ENCODE data around the gene DOCK8. TPM values are rescaled to one million over a fixed set of nuclear protein-coding genes. Genes with fewer than 3 reads are reported as not detected.

Gene DOCK8
- total RNA-seq, 2 experiments from 2014 or later = 59.0 to 145 TPM

DNA sequence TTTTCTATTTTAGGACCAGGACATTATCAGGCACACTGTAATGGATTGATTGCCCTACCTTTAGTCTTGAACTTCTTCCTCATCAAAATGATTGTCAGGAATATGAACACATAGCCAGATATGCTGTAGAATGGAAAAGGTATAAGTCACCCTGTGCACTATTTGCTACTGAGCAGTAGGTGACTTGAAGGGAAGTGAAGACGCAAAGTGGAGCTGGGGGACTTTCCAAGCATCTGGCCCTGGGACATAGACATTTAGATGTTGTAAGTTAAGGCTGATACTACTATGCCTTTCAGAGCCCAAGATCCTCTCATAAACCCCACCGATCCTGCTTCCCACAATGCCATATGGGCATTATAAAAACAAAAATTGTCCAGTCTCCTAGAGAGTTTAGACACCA, 174.5 kb downstream of the DOCK8 start:
- Histone ChIP-seq H3K36me3 (ENCODE audit: insufficient read depth, low read length) (peaks cover 79% of the 10 kb centered on the region), H3K79me2 (ENCODE audit: insufficient read depth, low read depth, low read length) (no peaks in the 10 kb centered on the region), H3K4me1 (ENCODE audit: insufficient read depth, low read length, poor library complexity, severe bottlenecking) (no peaks in the 10 kb centered on the region), H3K9me2 (ENCODE audit: insufficient read depth, low read length) (no peaks in the 10 kb centered on the region), H4K20me1 (ENCODE audit: insufficient read depth, low read length) (no peaks in the 10 kb centered on the region), H2AFZ (ENCODE audit: low read length) (no peak overlapping the region), H3K9me3 (ENCODE audit: low read length) (no peaks in the 10 kb centered on the region), H3K4me2 (ENCODE audit: low read length) (no peak overlapping the region), H3K27ac (ENCODE audit: low read depth, low read length, poor library complexity, severe bottlenecking) (no peak overlapping the region), H3K4me3 (ENCODE audit: low read depth, low read length, poor library complexity, severe bottlenecking) (no peak overlapping the region)
- ChIA-PET CTCF (ENCODE audit: unreplicated experiment) (no interaction called here), POLR2A (no interaction called here)
- intact Hi-C loops (cut with micrococcal nuclease; ENCODE audit: unreplicated experiment) = loop anchor here (10.0 kb wide), 1 partner anchor 616 kb away; no protein-coding TSS in a partner anchor
- TF ChIP-seq EZH2phosphoT487 (IDR thresholded peaks at IDR 0.05; ENCODE audit: borderline replicate concordance, low read depth, low read length) = no peak
- TF ChIP-seq, protein P1, sequence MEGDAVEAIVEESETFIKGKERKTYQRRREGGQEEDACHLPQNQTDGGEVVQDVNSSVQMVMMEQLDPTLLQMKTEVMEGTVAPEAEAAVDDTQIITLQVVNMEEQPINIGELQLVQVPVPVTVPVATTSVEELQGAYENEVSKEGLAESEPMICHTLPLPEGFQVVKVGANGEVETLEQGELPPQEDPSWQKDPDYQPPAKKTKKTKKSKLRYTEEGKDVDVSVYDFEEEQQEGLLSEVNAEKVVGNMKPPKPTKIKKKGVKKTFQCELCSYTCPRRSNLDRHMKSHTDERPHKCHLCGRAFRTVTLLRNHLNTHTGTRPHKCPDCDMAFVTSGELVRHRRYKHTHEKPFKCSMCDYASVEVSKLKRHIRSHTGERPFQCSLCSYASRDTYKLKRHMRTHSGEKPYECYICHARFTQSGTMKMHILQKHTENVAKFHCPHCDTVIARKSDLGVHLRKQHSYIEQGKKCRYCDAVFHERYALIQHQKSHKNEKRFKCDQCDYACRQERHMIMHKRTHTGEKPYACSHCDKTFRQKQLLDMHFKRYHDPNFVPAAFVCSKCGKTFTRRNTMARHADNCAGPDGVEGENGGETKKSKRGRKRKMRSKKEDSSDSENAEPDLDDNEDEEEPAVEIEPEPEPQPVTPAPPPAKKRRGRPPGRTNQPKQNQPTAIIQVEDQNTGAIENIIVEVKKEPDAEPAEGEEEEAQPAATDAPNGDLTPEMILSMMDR (conservative IDR thresholded peaks at IDR 0.05; ENCODE audit: low read length) = no peak
- BruUV-seq (replicated peaks) = no TSS peak
- no peak for DNase-seq (ENCODE audit: low spot score)

DNA sequence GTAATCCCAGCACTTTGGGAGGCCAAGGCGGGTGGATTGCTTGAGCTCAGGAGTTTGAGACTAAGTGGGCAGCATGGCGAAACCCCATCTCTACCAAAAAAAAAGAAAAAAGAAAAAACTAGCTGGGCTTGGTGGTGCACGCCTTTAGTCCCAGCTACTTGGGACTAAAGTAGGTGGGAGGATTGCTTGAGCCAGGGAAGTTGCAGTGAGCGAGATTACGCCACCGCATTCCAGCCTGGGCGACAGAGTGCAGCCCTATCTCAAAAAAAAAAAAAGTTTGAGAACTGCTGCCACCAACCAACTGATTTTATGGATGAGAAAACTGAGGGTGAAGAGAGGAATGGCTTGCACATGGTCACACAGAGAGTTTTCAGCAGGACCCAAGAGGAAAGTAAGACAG, 175.1 kb downstream of the DOCK8 start:
- no peak for DNase-seq (ENCODE audit: low spot score)
- H2AFZ ChIP-seq (ENCODE audit: low read length) = no peak overlapping the region
- TF ChIP-seq, protein P1 (conservative IDR thresholded peaks at IDR 0.05; ENCODE audit: low read length) = no peak
- no peak for TF ChIP-seq EZH2phosphoT487 (IDR thresholded peaks at IDR 0.05; ENCODE audit: borderline replicate concordance, low read depth, low read length)
- peaks cover 82% of the 10 kb centered on the region for H3K36me3 ChIP-seq (ENCODE audit: insufficient read depth, low read length)
- BruUV-seq (replicated peaks) = no TSS peak
- H3K4me2 ChIP-seq (ENCODE audit: low read length) = no peak overlapping the region
- no peaks in the 10 kb centered on the region for H4K20me1 ChIP-seq (ENCODE audit: insufficient read depth, low read length)
- ChIA-PET POLR2A (no interaction called here), CTCF (ENCODE audit: unreplicated experiment) (no interaction called here)
- no peak overlapping the region for H3K4me3 ChIP-seq (ENCODE audit: low read depth, low read length, poor library complexity, severe bottlenecking)
- no peaks in the 10 kb centered on the region for H3K4me1 ChIP-seq (ENCODE audit: insufficient read depth, low read length, poor library complexity, severe bottlenecking)
- H3K27ac ChIP-seq (ENCODE audit: low read depth, low read length, poor library complexity, severe bottlenecking) = no peak overlapping the region
- intact Hi-C loops (cut with micrococcal nuclease; ENCODE audit: unreplicated experiment) = loop anchor here (10.0 kb wide), 1 partner anchor 615 kb away; no protein-coding TSS in a partner anchor
- H3K79me2 ChIP-seq (ENCODE audit: insufficient read depth, low read depth, low read length) = no peaks in the 10 kb centered on the region
- no peaks in the 10 kb centered on the region for H3K9me2 ChIP-seq (ENCODE audit: insufficient read depth, low read length)
- H3K9me3 ChIP-seq (ENCODE audit: low read length) = no peaks in the 10 kb centered on the region

DNA sequence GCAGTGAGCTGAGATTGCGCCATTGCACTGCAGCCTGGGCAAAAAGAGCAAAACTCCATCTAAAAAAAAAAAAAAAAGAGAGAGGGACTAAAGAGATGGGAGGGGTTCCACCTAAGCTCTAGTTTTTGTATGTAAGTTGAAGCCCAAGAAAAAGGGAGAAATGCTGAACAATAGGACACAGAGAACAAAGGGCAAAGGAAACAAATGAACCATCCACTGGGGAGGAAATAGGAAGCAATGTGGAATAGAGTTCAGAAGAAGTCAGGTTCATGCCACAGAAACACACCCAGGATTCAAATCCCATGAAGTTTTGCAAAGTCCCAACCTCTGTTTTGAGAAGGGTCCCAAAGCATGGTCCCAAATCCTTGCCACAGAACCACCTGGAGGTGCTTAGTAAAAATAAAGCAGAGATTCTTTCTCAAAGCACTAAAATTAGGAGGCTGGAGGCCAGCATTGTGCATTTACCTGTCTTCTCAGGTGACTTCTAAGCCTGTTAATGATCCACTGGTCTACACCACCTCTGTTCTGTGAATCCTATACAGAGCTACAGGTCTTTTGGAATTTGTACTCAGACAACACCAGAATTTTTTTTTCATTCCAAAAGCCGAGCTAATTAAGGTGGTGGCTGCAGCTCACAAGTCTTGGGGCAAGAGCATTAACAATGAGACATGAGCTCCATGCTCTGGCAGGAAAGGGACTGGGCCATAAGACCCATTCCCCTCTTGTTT, 177.6 kb downstream of the DOCK8 start:
- no peak for TF ChIP-seq EZH2phosphoT487 (IDR thresholded peaks at IDR 0.05; ENCODE audit: borderline replicate concordance, low read depth, low read length)
- TF ChIP-seq, protein P1 (conservative IDR thresholded peaks at IDR 0.05; ENCODE audit: low read length) = no peak
- H3K79me2 ChIP-seq (ENCODE audit: insufficient read depth, low read depth, low read length) = no peaks in the 10 kb centered on the region
- no peaks in the 10 kb centered on the region for H4K20me1 ChIP-seq (ENCODE audit: insufficient read depth, low read length)
- no peaks in the 10 kb centered on the region for H3K4me1 ChIP-seq (ENCODE audit: insufficient read depth, low read length, poor library complexity, severe bottlenecking)
- H3K9me3 ChIP-seq (ENCODE audit: low read length) = no peaks in the 10 kb centered on the region
- DNase-seq (ENCODE audit: low spot score) = no peak
- intact Hi-C loops (cut with micrococcal nuclease; ENCODE audit: unreplicated experiment) = no loop called here
- no peak overlapping the region for H3K27ac ChIP-seq (ENCODE audit: low read depth, low read length, poor library complexity, severe bottlenecking)
- no TSS peak for BruUV-seq (replicated peaks)
- no peak overlapping the region for H3K4me2 ChIP-seq (ENCODE audit: low read length)
- no peaks in the 10 kb centered on the region for H3K9me2 ChIP-seq (ENCODE audit: insufficient read depth, low read length)
- H3K36me3 ChIP-seq (ENCODE audit: insufficient read depth, low read length) = peaks cover 87% of the 10 kb centered on the region
- CTCF ChIA-PET (ENCODE audit: unreplicated experiment) = no interaction called here
- H2AFZ ChIP-seq (ENCODE audit: low read length) = no peak overlapping the region
- H3K4me3 ChIP-seq (ENCODE audit: low read depth, low read length, poor library complexity, severe bottlenecking) = no peak overlapping the region
- POLR2A ChIA-PET = interaction anchor here (0.7 to 1.7 kb wide), 4 partner anchors 9 to 49 kb away, joined by 3 to 5 read pairs (median 3); no protein-coding TSS in a partner anchor
